HEK293 (cell line): ENCODE results near the gene ADAMTSL2.

Source experiments
- CTCF ChIA-PET: fragments of 350-600 bp; formaldehyde crosslinking; extraction: SDS; loops from one replicate; lab custom pipeline; 2021; ENCODE audit warnings: antibody characterized with exemption; lab: Yijun Ruan, JAX
- POLR2A ChIA-PET: fragments of 300-600 bp; formaldehyde crosslinking; extraction: SDS; loops from one replicate; lab custom pipeline; 2020; ENCODE audit warnings: antibody characterized with exemption, inconsistent platforms; lab: Yijun Ruan, JAX
- H3K27ac ChIP-seq: fragments of 200-500 bp; sonication (Bioruptor generic); 2 replicates; pipeline ENCODE4 v1.5.1; 2014; ENCODE audit warnings: low read depth, low read length, control low read depth, inconsistent platforms; ENCODE audit errors: extremely low read depth
- H3K36me3 ChIP-seq, 2 experiments: fragments of 200-500 bp in 1 of 2; sonication (Bioruptor generic) in 1 of 2; 1 replicate in 1 of 2; 2 replicates in 1 of 2; pipeline ENCODE4 v1.5.1; 2014 to 2017; ENCODE audit warnings: inconsistent platforms in 2 of 2, low read length in 2 of 2; ENCODE audit not compliant: control insufficient read depth in 2 of 2, insufficient read depth in 1 of 2
- H3K4me1 ChIP-seq: fragments of 200-500 bp; sonication (Bioruptor generic); 2 replicates; pipeline ENCODE4 v1.5.1; 2014; ENCODE audit warnings: mild to moderate bottlenecking, low read length, inconsistent platforms; ENCODE audit not compliant: control insufficient read depth, insufficient read depth
- H3K4me3 ChIP-seq: 2 replicates; pipeline ENCODE4 v1.5.1; 2011; ENCODE audit warnings: low read depth, mild to moderate bottlenecking, control low read depth, low read length, moderate library complexity
- H3K9me3 ChIP-seq: fragments of 200-500 bp; sonication (Bioruptor generic); 2 replicates; pipeline ENCODE4 v1.5.1; 2014; ENCODE audit warnings: low read depth, low read length, inconsistent platforms; ENCODE audit not compliant: control insufficient read depth, insufficient read depth
- GLI4 ChIP-seq: fragments of 450-650 bp; formaldehyde crosslinking; IDR thresholded peaks from 2 replicates; pipeline ENCODE4 v1.5.1; 2016; ENCODE audit warnings: missing biosample characterization, missing genetic modification characterization
- GLIS1 ChIP-seq: fragments of 450-650 bp; formaldehyde crosslinking; IDR thresholded peaks from 2 replicates; pipeline ENCODE4 v1.5.1; 2016; ENCODE audit warnings: missing biosample characterization, missing genetic modification characterization
- HOXD13 ChIP-seq: sonication (generic); formaldehyde crosslinking; IDR thresholded peaks from 2 replicates; pipeline ENCODE4 v1.8.0; 2022; ENCODE audit warnings: missing genetic modification reagents, borderline replicate concordance
- MEIS1 ChIP-seq: sonication (generic); formaldehyde crosslinking; IDR thresholded peaks from 2 replicates; pipeline ENCODE4 v1.8.1; 2022; ENCODE audit warnings: missing genetic modification reagents, mild to moderate bottlenecking, borderline replicate concordance
- MZF1 ChIP-seq: fragments of 450-650 bp; formaldehyde crosslinking; IDR thresholded peaks from 2 replicates; pipeline ENCODE4 v1.5.1; 2017; ENCODE audit warnings: missing biosample characterization, missing genetic modification characterization, borderline replicate concordance
- SP7 ChIP-seq: fragments of 450-650 bp; formaldehyde crosslinking; IDR thresholded peaks from 2 replicates; pipeline ENCODE4 v1.5.1; 2016; ENCODE audit warnings: missing biosample characterization, missing genetic modification characterization
- WT1 ChIP-seq: fragments of 450-650 bp; formaldehyde crosslinking; IDR thresholded peaks from 2 replicates; pipeline ENCODE4 v1.5.1; 2016; ENCODE audit warnings: missing biosample characterization, missing genetic modification characterization
- ZNF169 ChIP-seq: fragments of 450-650 bp; formaldehyde crosslinking; IDR thresholded peaks from 2 replicates; pipeline ENCODE4 v1.5.1; 2016; ENCODE audit warnings: missing biosample characterization, missing genetic modification characterization
- ZNF19 ChIP-seq: fragments of 450-650 bp; formaldehyde crosslinking; IDR thresholded peaks from 2 replicates; pipeline ENCODE4; 2016; ENCODE audit warnings: missing biosample characterization, missing genetic modification characterization, low read depth
- ZNF223 ChIP-seq: fragments of 450-650 bp; formaldehyde crosslinking; IDR thresholded peaks from 2 replicates; pipeline ENCODE4 v1.5.1; 2016; ENCODE audit warnings: missing biosample characterization, missing genetic modification characterization
- ZNF24 ChIP-seq: fragments of 450-650 bp; formaldehyde crosslinking; IDR thresholded peaks from 2 replicates; pipeline ENCODE4 v1.5.1; 2016; ENCODE audit warnings: missing biosample characterization, missing genetic modification characterization
- ZNF280C ChIP-seq: fragments of 450-650 bp; formaldehyde crosslinking; IDR thresholded peaks from 2 replicates; pipeline ENCODE4 v1.5.1; 2016; ENCODE audit warnings: missing biosample characterization, missing genetic modification characterization
- ZNF292 ChIP-seq: fragments of 450-650 bp; formaldehyde crosslinking; IDR thresholded peaks from 2 replicates; pipeline ENCODE4 v1.5.1; 2016; ENCODE audit warnings: low read depth, missing biosample characterization, missing genetic modification characterization, borderline replicate concordance
- ZNF362 ChIP-seq: fragments of 450-650 bp; formaldehyde crosslinking; IDR thresholded peaks from 2 replicates; pipeline ENCODE4 v1.5.1; 2016; ENCODE audit warnings: missing biosample characterization, missing genetic modification characterization
- ZNF394 ChIP-seq: fragments of 450-650 bp; formaldehyde crosslinking; IDR thresholded peaks from 2 replicates; pipeline ENCODE4 v1.5.1; 2016; ENCODE audit warnings: missing biosample characterization, missing genetic modification characterization, mild to moderate bottlenecking, moderate library complexity, borderline replicate concordance
- ZNF488 ChIP-seq: fragments of 450-650 bp; formaldehyde crosslinking; IDR thresholded peaks from 2 replicates; pipeline ENCODE4 v1.5.1; 2016; ENCODE audit warnings: missing biosample characterization, missing genetic modification characterization
- ZNF530 ChIP-seq: fragments of 450-650 bp; formaldehyde crosslinking; IDR thresholded peaks from 2 replicates; pipeline ENCODE4 v1.5.1; 2016; ENCODE audit warnings: low read depth, missing biosample characterization, missing genetic modification characterization
- ZNF555 ChIP-seq: fragments of 450-650 bp; formaldehyde crosslinking; conservative IDR thresholded peaks from 2 replicates; pipeline ENCODE4 v1.5.1; 2017; ENCODE audit warnings: missing biosample characterization, mild to moderate bottlenecking, missing genetic modification characterization, inconsistent platforms
- ZNF585B ChIP-seq: fragments of 450-650 bp; formaldehyde crosslinking; IDR thresholded peaks from 2 replicates; pipeline ENCODE4 v1.5.1; 2016; ENCODE audit warnings: missing biosample characterization, missing genetic modification characterization
- ZNF629 ChIP-seq: fragments of 450-650 bp; formaldehyde crosslinking; IDR thresholded peaks from 2 replicates; pipeline ENCODE4 v1.5.1; 2017; ENCODE audit warnings: missing biosample characterization, missing genetic modification characterization
- ZNF658 ChIP-seq: fragments of 450-650 bp; formaldehyde crosslinking; IDR thresholded peaks from 2 replicates; pipeline ENCODE4; 2016; ENCODE audit warnings: missing biosample characterization, missing genetic modification characterization
- ZNF768 ChIP-seq: fragments of 450-650 bp; formaldehyde crosslinking; IDR thresholded peaks from 2 replicates; pipeline ENCODE4 v1.5.1; 2018; ENCODE audit warnings: missing biosample characterization, mild to moderate bottlenecking, missing genetic modification characterization
- ZNF837 ChIP-seq: fragments of 450-650 bp; formaldehyde crosslinking; IDR thresholded peaks from 2 replicates; pipeline ENCODE4 v1.5.1; 2016; ENCODE audit warnings: missing biosample characterization, missing genetic modification characterization
- ZSCAN18 ChIP-seq: fragments of 450-650 bp; formaldehyde crosslinking; IDR thresholded peaks from 2 replicates; pipeline ENCODE4 v1.5.1; 2016; ENCODE audit warnings: missing biosample characterization, missing genetic modification characterization
- ZXDB ChIP-seq: fragments of 450-650 bp; formaldehyde crosslinking; IDR thresholded peaks from 2 replicates; pipeline ENCODE4 v1.5.1; 2016; ENCODE audit warnings: missing biosample characterization, missing genetic modification characterization

The ADAMTSL2 gene

GRCh38 chr9:133538176-133538575 lies 3.7 kb downstream of the ADAMTSL2 start (continued):
- TF ChIP-seq ZNF280C (tag by site-specific recombination) (no peak), ZNF629 (tag by site-specific recombination) (no peak), GLI4 (tag by site-specific recombination) (no peak), ZNF555 (tag by site-specific recombination) (no peak), ZNF19 (tag by site-specific recombination) (no peak), ZNF768 (tag by site-specific recombination) (no peak), ZSCAN18 (tag by site-specific recombination) (no peak), ZNF488 (tag by site-specific recombination) (no peak)
- TF ChIP-seq, all 188 proteins: peak for 0

GRCh38 chr9:133538851-133539833 lies 4.6 kb downstream of the ADAMTSL2 start:
- Histone ChIP-seq H3K4me1 (no peaks in the 10 kb centered on the region), H3K27ac (no peak overlapping the region), H3K9me3 (no peaks in the 10 kb centered on the region), H3K36me3 (no peaks in the 10 kb centered on the region), H3K4me3 (no peak overlapping the region)
- ChIA-PET POLR2A (interaction anchor here (0.5 to 0.8 kb wide), 3 partner anchors 44 to 196 kb away, joined by 3 to 6 read pairs (median 3); no protein-coding TSS in a partner anchor), CTCF (no interaction called here)
- TF ChIP-seq GLIS1 (tag by site-specific recombination) = 0 out of 2 replicates have a peak, but pooled peaks have one; percentile 20
- no peak for TF ChIP-seq ZXDB (tag by site-specific recombination)

GRCh38 chr9:133539991-133540697 lies 5.6 kb downstream of the ADAMTSL2 start:
- POLR2A ChIA-PET = interaction anchor here (0.8 kb wide), 1 partner anchor 45 kb away, joined by 3 read pairs; no protein-coding TSS in a partner anchor
- H3K4me3 ChIP-seq = no peak overlapping the region
- no peak overlapping the region for H3K27ac ChIP-seq
- no peaks in the 10 kb centered on the region for H3K4me1 ChIP-seq
- CTCF ChIA-PET = interaction anchor here (0.8 kb wide), 1 partner anchor 359 kb away, joined by 3 read pairs; no protein-coding TSS in a partner anchor
- no peak for TF ChIP-seq ZNF292 (tag by site-specific recombination)
- TF ChIP-seq WT1 (tag by site-specific recombination) = no peak
- no peak for TF ChIP-seq MZF1 (tag by site-specific recombination)
- no peak for TF ChIP-seq MEIS1 (CRISPR knock-in tag)
- TF ChIP-seq ZNF530 (tag by site-specific recombination) = no peak
- TF ChIP-seq ZNF394 (tag by site-specific recombination) = no peak
- TF ChIP-seq ZNF169 (tag by site-specific recombination) = no peak
- TF ChIP-seq ZNF223 (tag by site-specific recombination) = no peak
- TF ChIP-seq SP7 (tag by site-specific recombination) = no peak
- TF ChIP-seq ZNF837 (tag by site-specific recombination) = no peak
- no peak for TF ChIP-seq HOXD13
- no peak for TF ChIP-seq ZNF19 (tag by site-specific recombination)
- no peak for TF ChIP-seq ZNF585B (tag by site-specific recombination)
- no peak for TF ChIP-seq ZNF24
- TF ChIP-seq ZNF658 (tag by site-specific recombination) = no peak
- TF ChIP-seq ZNF362 (tag by site-specific recombination) = no peak
- H3K36me3 ChIP-seq = no peaks in the 10 kb centered on the region
- H3K9me3 ChIP-seq = no peaks in the 10 kb centered on the region
